ENCODE results near the gene ADAT1.
A peak's percentile ranks its signal among the peaks of the same experiment; 100 is the strongest.

ADAT1 gene

GRCh38 chr16:75648265-75649076, 25.4 kb upstream of the ADAT1 start:
- peak overlapping the region; percentile 88 for H3K4me3 ChIP-seq (ENCODE audit: low read depth, low read length)
- TF ChIP-seq CTCF (IDR thresholded peaks at IDR 0.05; ENCODE audit: control insufficient read depth, extremely low read depth, insufficient read depth) = no peak
- no peak for DNase-seq (ENCODE audit: low read depth)

- TF ChIP-seq CTCF (IDR thresholded peaks at IDR 0.05; ENCODE audit: control insufficient read depth, extremely low read depth, insufficient read depth) = no peak
- peak; percentile 66 for DNase-seq (ENCODE audit: low read depth)
- H3K4me3 ChIP-seq (ENCODE audit: low read depth, low read length) = peak within 1 kb of the TSS; percentile 88
Measured at GRCh38 chr16:75647492-75648264, 24.6 kb upstream of the ADAT1 start, which contains the start of the genes KARS1 and TERF2IP. Gene KARS1 (minus strand): TSS chr16:75647665. CDS start chr16:75647639, 26 bp downstream. Gene TERF2IP (plus strand): TSS chr16:75647773. CDS start chr16:75647883, 110 bp downstream.

- no peak for TF ChIP-seq CTCF (IDR thresholded peaks at IDR 0.05; ENCODE audit: control insufficient read depth, extremely low read depth, insufficient read depth)
- H3K4me3 ChIP-seq (ENCODE audit: low read depth, low read length) = peak overlapping the region; percentile 88
- DNase-seq (ENCODE audit: low read depth) = no peak
Measured at GRCh38 chr16:75647112-75647491, 24.0 kb upstream of the ADAT1 start.

- peak; percentile 41; the same call in 1 of the 2 replicates for TF ChIP-seq CTCF (IDR thresholded peaks at IDR 0.05; ENCODE audit: control insufficient read depth, extremely low read depth, insufficient read depth)
- no peak overlapping the region for H3K4me3 ChIP-seq (ENCODE audit: low read depth, low read length)
Measured at GRCh38 chr16:75644240-75645012, 21.3 kb upstream of the ADAT1 start.

GRCh38 chr16:75640598-75640997, 17.5 kb upstream of the ADAT1 start:
- H3K4me3 ChIP-seq (ENCODE audit: low read depth, low read length) = no peak overlapping the region
- no peak for TF ChIP-seq CTCF (IDR thresholded peaks at IDR 0.05; ENCODE audit: control insufficient read depth, extremely low read depth, insufficient read depth)
- DNase-seq (ENCODE audit: low read depth) = no peak

More at GRCh38 chr16:75644240-75645012, 21.3 kb upstream of the ADAT1 start:
- DNase-seq (ENCODE audit: low read depth) = no peak

DNA sequence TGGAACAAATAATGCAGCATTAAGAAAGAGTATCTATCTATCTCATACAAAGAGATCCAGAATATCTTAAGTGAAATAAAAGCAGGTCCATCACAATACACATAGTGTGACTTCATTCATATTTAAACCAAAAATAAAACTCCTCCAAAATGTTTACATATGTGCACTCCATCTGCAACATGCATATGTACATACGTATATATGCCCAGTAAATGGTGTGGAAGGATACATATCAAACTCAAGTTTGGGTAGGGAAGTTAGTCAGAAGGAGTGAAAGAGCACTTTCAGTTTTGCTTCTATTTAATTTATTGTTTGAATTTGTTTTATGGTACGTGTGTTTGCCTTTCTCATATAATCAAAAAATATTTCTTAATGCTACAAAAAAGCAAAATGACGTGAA, 12.0 kb upstream of the ADAT1 start:
- H3K4me3 ChIP-seq (ENCODE audit: low read depth, low read length) = no peak overlapping the region
- no peak for DNase-seq (ENCODE audit: low read depth)
- no peak for TF ChIP-seq CTCF (IDR thresholded peaks at IDR 0.05; ENCODE audit: control insufficient read depth, extremely low read depth, insufficient read depth)

Measured in LNCaP clone FGC (cell line).